HepG2 (cell line): ENCODE results near the gene CLK4. TPM values are rescaled to one million over a fixed set of nuclear protein-coding genes. Genes with fewer than 3 reads are reported as not detected.
A peak's percentile ranks its signal among the peaks of the same experiment; 100 is the strongest.

Source experiments
- ATAC-seq: fragments of 200-7000 bp; cut with Tn5 transposase; 3 replicates; pipeline ENCODE4 v1.9.1; 2020; ENCODE audit warnings: mild to moderate bottlenecking, moderate library complexity
- Bru-seq: library from RNA; stranded (reverse); fragments of 400-500 nt; gene quantifications from one replicate; lab custom pipeline; 2021; lab: Mats Ljungman, UMichigan
- BruChase-seq, 2 experiments: library from RNA; stranded (reverse); fragments of 400-500 nt; gene quantifications; one replicate each; lab custom pipeline; 2021; lab: Mats Ljungman, UMichigan
- BruUV-seq: library from RNA; stranded (reverse); fragments of 400-500 nt; replicated peaks from 2 replicates; lab custom pipeline; 2021; lab: Mats Ljungman, UMichigan
- CTCF ChIA-PET: fragments of 300-600 bp; formaldehyde crosslinking; extraction: SDS; loops from one replicate; lab custom pipeline; 2021; ENCODE audit warnings: low total read pairs, inconsistent platforms, low intra/inter-chr PET ratio; lab: Yijun Ruan, JAX
- POLR2A ChIA-PET: fragments of 350-600 bp; sonication (Branson Sonifier 250); formaldehyde crosslinking; loops from one replicate; lab custom pipeline; 2020; ENCODE audit warnings: antibody characterized with exemption, inconsistent platforms; lab: Yijun Ruan, JAX
- DNase-seq: peaks from one replicate; pipeline ENCODE4 v3.0.0-alpha.2; 2015; ENCODE audit warnings: low spot score
- FAIRE-seq: peaks from 3 replicates; lab custom pipeline; 2011; peaks lifted over from hg19 to GRCh38; lab: Jason Lieb, UNC
- H2AFZ ChIP-seq: one replicate; pipeline ENCODE4 v1.6.1; 2011; ENCODE audit warnings: low read length, inconsistent platforms
- H3K27ac ChIP-seq: fragments of 300-600 bp; 3 replicates; pipeline ENCODE4 v1.8.0; 2011; ENCODE audit warnings: mixed run types, mild to moderate bottlenecking, mixed read lengths, low read length, inconsistent platforms; ENCODE audit not compliant: insufficient read depth; ENCODE audit errors: extremely low read length
- H3K27me3 ChIP-seq, 2 experiments: fragments of 200-600 bp in 1 of 2; 2 replicates in 1 of 2; 3 replicates in 1 of 2; pipeline versions ENCODE4 v1.6.0 to v1.8.0; 2011; ENCODE audit warnings: low read length in 2 of 2, mild to moderate bottlenecking in 2 of 2, moderate library complexity in 2 of 2, inconsistent platforms in 1 of 2; ENCODE audit not compliant: insufficient read depth in 2 of 2, control insufficient read depth in 1 of 2
- H3K36me3 ChIP-seq, 2 experiments: fragments of 200-600 bp in 1 of 2; replicated peaks in 1 of 2; 2 replicates in 1 of 2; 3 replicates in 1 of 2; pipeline versions ENCODE4 v1.5.1 to v1.8.0; 2011; ENCODE audit warnings: low read length in 2 of 2, inconsistent platforms in 1 of 2; ENCODE audit not compliant: insufficient read depth in 2 of 2, control insufficient read depth in 1 of 2
- H3K4me1 ChIP-seq: 2 replicates; pipeline ENCODE4 v1.5.1; 2012; ENCODE audit warnings: low read length, inconsistent platforms; ENCODE audit not compliant: insufficient read depth
- H3K4me2 ChIP-seq: 2 replicates; pipeline ENCODE4 v1.6.0; 2011; ENCODE audit warnings: low read depth, low read length, inconsistent platforms
- H3K4me3 ChIP-seq, 3 experiments: fragments of 200-600 bp in 1 of 3; sonication (generic), shearing (Covaris generic) in 1 of 3; replicated peaks in 1 of 3; 2 replicates each; pipeline ENCODE4 v1.5.1; 2011 to 2016; ENCODE audit warnings: low read length in 3 of 3, inconsistent platforms in 2 of 3, low read depth in 2 of 3, mild to moderate bottlenecking in 2 of 3, control low read depth in 1 of 3, mixed read lengths in 1 of 3; ENCODE audit not compliant: insufficient read depth in 1 of 3
- H3K79me2 ChIP-seq: one replicate; pipeline ENCODE4 v1.6.1; 2011; ENCODE audit warnings: low read length, inconsistent platforms; ENCODE audit not compliant: insufficient read depth
- H3K9ac ChIP-seq: 2 replicates; pipeline ENCODE4 v1.6.0; 2011; ENCODE audit warnings: mild to moderate bottlenecking, low read depth, low read length, inconsistent platforms; ENCODE audit not compliant: insufficient read depth
- H3K9me3 ChIP-seq: 2 replicates; pipeline ENCODE4 v1.5.1; 2012; ENCODE audit warnings: mild to moderate bottlenecking, low read length
- H4K20me1 ChIP-seq: 2 replicates; pipeline ENCODE4 v1.6.0; 2011; ENCODE audit warnings: inconsistent platforms, mild to moderate bottlenecking, low read length, moderate library complexity; ENCODE audit not compliant: insufficient read depth
- ATF7-NPFF ChIP-seq: sonication (generic); formaldehyde crosslinking; IDR thresholded peaks from 2 replicates; pipeline ENCODE4 v1.8.1; 2023; ENCODE audit warnings: mild to moderate bottlenecking, low read depth, missing genetic modification reagents, moderate library complexity
- HIC2 ChIP-seq: sonication (generic); formaldehyde crosslinking; IDR thresholded peaks from 2 replicates; pipeline ENCODE4 v1.9.0; 2022; ENCODE audit warnings: low read depth, missing genetic modification reagents
- KAT7 ChIP-seq: IDR thresholded peaks from 2 replicates; pipeline ENCODE4 v1.6.1; 2018; ENCODE audit warnings: borderline replicate concordance, missing compliant biosample characterization
- SOX13 ChIP-seq, 3 experiments: fragments of 450-650 bp in 1 of 3; sonication (generic) in 1 of 3; formaldehyde crosslinking in 1 of 3; IDR thresholded peaks in 2 of 3; conservative IDR thresholded peaks in 1 of 3; 2 replicates each; pipeline versions ENCODE4 v1.5.0 to v1.6.1; 2016 to 2020; ENCODE audit warnings: antibody characterized with exemption in 1 of 3, mild to moderate bottlenecking in 1 of 3, missing compliant biosample characterization in 1 of 3, missing genetic modification reagents in 1 of 3, moderate library complexity in 1 of 3
- SP4 ChIP-seq: sonication (generic); formaldehyde crosslinking; IDR thresholded peaks from 2 replicates; pipeline ENCODE4 v1.8.1; 2023; ENCODE audit warnings: mild to moderate bottlenecking, missing genetic modification reagents
- ZBTB7B ChIP-seq: sonication (generic); formaldehyde crosslinking; IDR thresholded peaks from 2 replicates; pipeline ENCODE4 v1.4.0; 2020; ENCODE audit warnings: missing genetic modification reagents
- ZNF276 ChIP-seq: sonication (generic); formaldehyde crosslinking; IDR thresholded peaks from 2 replicates; pipeline ENCODE4 v1.4.0; 2020; ENCODE audit warnings: mild to moderate bottlenecking, low read depth, missing genetic modification reagents
- ZNF709 ChIP-seq: sonication (generic); formaldehyde crosslinking; IDR thresholded peaks from 2 replicates; pipeline ENCODE4 v1.5.0; 2020; ENCODE audit warnings: mild to moderate bottlenecking, missing genetic modification reagents
- WGBS: methylation state at CpG from one replicate; pipeline ENCODE4 v1.1.6; 2017; ENCODE audit warnings: low lambda C conversion rate; 5-methylcytosine and 5-hydroxymethylcytosine counted together
- in situ Hi-C: cut with HindIII; loops from 2 replicates; pipeline ENCODE4 v1.10.0; 2017; ENCODE audit warnings: low pct_unique_long_range_greater_than_20kb; ENCODE audit not compliant: extremely low pct_ligation_motif_present
- intact Hi-C: fragments of 100-400 bp; cut with micrococcal nuclease; formaldehyde crosslinking; loops from one replicate; pipeline ENCODE4 v1.10.0; 2022; ENCODE audit not compliant: unreplicated experiment
- long read RNA-seq, 2 experiments: library from RNA in 1 of 2; library from polyadenylated mRNA in 1 of 2; stranded (forward) in 1 of 2; unstranded in 1 of 2; transcript quantifications; one replicate each; pipeline ENCODE4 v2.0.0, GENCODE V29; 2019 to 2022
- polyA minus RNA-seq, 3 experiments: library from RNA; depleted of rRNA, polyadenylated mRNA; stranded (reverse); fragments of >200 nt; gene quantifications; 2 replicates each; pipeline ENCODE4 v1.2.3, GENCODE V29; 2011; ENCODE audit warnings: low replicate concordance in 1 of 3
- polyA plus RNA-seq, 8 experiments: library from polyadenylated mRNA; depleted of rRNA in 3 of 8; stranded (reverse) in 7 of 8; unstranded in 1 of 8; fragments of >200 nt; fragmentation: Illumina TruSeq in 4 of 8; extraction: Trizol in 4 of 8; gene quantifications; 2 replicates each; pipeline versions ENCODE4 v1.2.1 to v1.2.3, GENCODE V29; 2011 to 2016; ENCODE audit warnings: low read depth in 4 of 8, missing spikeins in 1 of 8, mixed read lengths in 1 of 8; ENCODE audit not compliant: insufficient read depth in 1 of 8
- total RNA-seq, 5 experiments: library from RNA; depleted of rRNA; stranded (reverse); fragments of >200 nt; fragmentation: Illumina TruSeq; extraction: Trizol; gene quantifications; 2 replicates each; pipeline ENCODE4 v1.2.3, GENCODE V29; 2016; ENCODE audit warnings: low read depth in 1 of 5

CLK4 gene
- 9.5 and 18.4 TPM in 2 replicates for total RNA-seq (2016; rRNA removed; fragmentation: Illumina TruSeq; extraction: Trizol)
- 2.3 and 2.7 TPM in 2 replicates for total RNA-seq (2016; cell fraction: cytosol; rRNA removed; fragmentation: Illumina TruSeq; extraction: Trizol; ENCODE audit: low read depth)
- total RNA-seq (2016; cell fraction: insoluble cytoplasmic fraction; rRNA removed; fragmentation: Illumina TruSeq; extraction: Trizol) = 10.7 and 16.8 TPM in 2 replicates
- 4.8 and 5.2 TPM in 2 replicates for total RNA-seq (2016; cell fraction: membrane; rRNA removed; fragmentation: Illumina TruSeq; extraction: Trizol)
- total RNA-seq (2016; cell fraction: nucleus; rRNA removed; fragmentation: Illumina TruSeq; extraction: Trizol) = 52.9 and 59.3 TPM in 2 replicates
- 15.4 and 17.7 TPM in 2 replicates for polyA plus RNA-seq (2011; rRNA removed)
- 3.9 and 5.6 TPM in 2 replicates for polyA plus RNA-seq (2011; cell fraction: cytosol; rRNA removed)
- 55.3 and 57.0 TPM in 2 replicates for polyA plus RNA-seq (2011; cell fraction: nucleus; rRNA removed)
- polyA plus RNA-seq (2012) = 18.6 and 18.8 TPM in 2 replicates
- 0.83 and 0.90 TPM in 2 replicates for polyA plus RNA-seq (2016; cell fraction: cytosol; fragmentation: Illumina TruSeq; extraction: Trizol; ENCODE audit: low read depth)
- 6.5 and 7.5 TPM in 2 replicates for polyA plus RNA-seq (2016; cell fraction: insoluble cytoplasmic fraction; fragmentation: Illumina TruSeq; extraction: Trizol; ENCODE audit: low read depth)
- 1.5 and 2.0 TPM in 2 replicates for polyA plus RNA-seq (2016; cell fraction: membrane; fragmentation: Illumina TruSeq; extraction: Trizol; ENCODE audit: low read depth)
- 49.7 and 55.1 TPM in 2 replicates for polyA plus RNA-seq (2016; cell fraction: nucleus; fragmentation: Illumina TruSeq; extraction: Trizol; ENCODE audit: insufficient read depth, low read depth)
- polyA minus RNA-seq (2011; rRNA and poly(A)+ RNA removed; ENCODE audit: low replicate concordance) = 9.8 and 16.0 TPM in 2 replicates
- 5.3 and 6.9 TPM in 2 replicates for polyA minus RNA-seq (2011; cell fraction: cytosol; rRNA and poly(A)+ RNA removed)
- polyA minus RNA-seq (2011; cell fraction: nucleus; rRNA and poly(A)+ RNA removed) = 178 and 181 TPM in 2 replicates
- Bru-seq, nascent RNA = percentile 95 among the genes with signal in this experiment
- percentile 88 among the genes with signal in this experiment for BruChase-seq, experiment 1, labeled RNA remaining after a 6-hour chase
- percentile 90 among the genes with signal in this experiment for BruChase-seq, experiment 2, labeled RNA remaining after a 2-hour chase
- long read RNA-seq, experiment 1, transcript CLK4-201 (13 exons, 2,568 nt) = major isoform, 6 of 14 reads
- long read RNA-seq, experiment 1, partial matches to known transcripts = 3 of 14 reads
- long read RNA-seq, experiment 1, other reads (novel, unspliced or antisense) = 5 of 14 reads
- long read RNA-seq, experiment 2, transcript CLK4-201 (13 exons, 2,568 nt) = major isoform, 7 of 15 reads
- long read RNA-seq, experiment 2, partial matches to known transcripts = 6 of 15 reads
- long read RNA-seq, experiment 2, other reads (novel, unspliced or antisense) = 2 of 15 reads

- H3K4me1 ChIP-seq = peaks cover 60% of the 10 kb centered on the region
- H3K79me2 ChIP-seq = peaks cover 45% of the 10 kb centered on the region
- H3K9ac ChIP-seq = peak within 1 kb of the TSS; percentile 98
- peak within 1 kb of the TSS; percentile 88 to 95 (median 91) for H3K4me3 ChIP-seq
- under 1% methylated on average over 14 of the region's 79 CpGs for WGBS
- peak within 1 kb of the TSS; percentile 80 for H3K4me2 ChIP-seq
- CTCF ChIA-PET = no interaction called here
- H2AFZ ChIP-seq = no peak within 1 kb of the TSS
- intact Hi-C loops = loop anchor here (5.0 kb wide), 1 partner anchor 106 kb away; the partner anchor contains the start of gene ZNF354A
- POLR2A ChIA-PET = interaction anchor here (1.0 to 1.4 kb wide), 3 partner anchors 14 to 233 kb away, joined by 3 to 5 read pairs (median 3); partner anchors contain the start of genes ZNF354A and ZNF354B
- BruUV-seq = TSS peak; percentile 69
- ATAC-seq = peak; percentile 78
- H3K27ac ChIP-seq = peak within 1 kb of the TSS; percentile 90
- peaks cover 12% of the 10 kb centered on the region for H4K20me1 ChIP-seq
- H3K9me3 ChIP-seq = no peaks in the 10 kb centered on the region
- H3K27me3 ChIP-seq = no peaks in the 10 kb centered on the region; a peak in 1 of 5 replicates
- H3K36me3 ChIP-seq = peaks cover 0 to 13% of the 10 kb centered on the region in 2 experiments; a peak in 3 of 5 replicates
- in situ Hi-C loops = no loop called here
- peak; percentile 4 for FAIRE-seq
- DNase-seq = peak; percentile 78
- TF ChIP-seq SP4 (CRISPR knock-in tag) = no peak
- 0 out of 2 replicates have a peak, but pooled peaks have one; percentile 48 for TF ChIP-seq ZBTB7B
- TF ChIP-seq HIC2 = 0 out of 2 replicates have a peak, but pooled peaks have one; percentile 24
- TF ChIP-seq ZNF276 (CRISPR knock-in tag) = 0 out of 2 replicates have a peak, but pooled peaks have one; percentile 27
- TF ChIP-seq ATF7-NPFF (CRISPR knock-in tag) = peak; percentile 67; the same call in 1 of the 2 replicates
- TF ChIP-seq KAT7 (CRISPR knock-in tag) = peak; percentile 78; the same call in 1 of the 2 replicates
- TF ChIP-seq SOX13 (IDR thresholded peaks at IDR 0.05) = peak; percentile 32; the same call in 1 of the 2 replicates
- no peak for TF ChIP-seq SOX13 (CRISPR knock-in tag; conservative IDR thresholded peaks at IDR 0.05 in 1 of 2, IDR thresholded peaks at IDR 0.05 in 1 of 2)
- TF ChIP-seq ZNF709 (CRISPR knock-in tag) = peak; percentile 49; the same call in 1 of the 2 replicates
Observed at GRCh38 chr5:178626484-178627258, at the start of gene CLK4. CLK4 (minus strand) TSS chr5:178627050; CDS start chr5:178623416, 3,634 bp downstream.
